DLD1 (cell line): ENCODE results near the gene TOR1AIP2.

Experiments
- in situ Hi-C: cut with HindIII; loops from 2 replicates; pipeline ENCODE4 v1.10.0; 2017; ENCODE audit warnings: low sequenced_read_pairs

The TOR1AIP2 gene

GRCh38 chr1:179826626-179827280 lies 50.9 kb downstream of the TOR1AIP2 start:
- in situ Hi-C loops, result no loop called here

GRCh38 chr1:179825798-179826460 lies 51.7 kb downstream of the TOR1AIP2 start:
- in situ Hi-C loops, result no loop called here

GRCh38 chr1:179825206-179825605 lies 52.4 kb downstream of the TOR1AIP2 start:
- in situ Hi-C loops, result no loop called here

DNA sequence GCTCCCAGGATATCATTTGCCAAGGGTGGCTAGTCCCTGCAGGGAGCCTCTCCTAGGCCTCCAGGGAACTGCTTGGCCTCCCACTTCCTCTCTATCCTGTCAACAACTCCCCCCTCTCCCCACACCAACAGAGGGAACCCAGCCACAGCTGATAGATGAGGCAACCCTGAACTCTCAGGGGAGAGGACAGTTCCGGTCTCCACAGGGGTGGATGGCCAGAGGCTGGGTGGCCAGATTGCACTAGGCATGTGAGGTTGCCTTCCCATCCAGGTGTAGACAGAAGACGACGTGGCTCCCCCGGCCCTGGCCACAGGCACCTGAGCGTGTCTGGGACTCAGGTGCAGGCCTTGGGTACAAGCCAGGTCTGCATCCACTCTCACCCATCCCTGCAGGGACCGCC lies 53.3 kb downstream of the TOR1AIP2 start:
- in situ Hi-C loops, result no loop called here

GRCh38 chr1:179823693-179824092 lies 53.9 kb downstream of the TOR1AIP2 start:
- in situ Hi-C loops, result no loop called here

DNA sequence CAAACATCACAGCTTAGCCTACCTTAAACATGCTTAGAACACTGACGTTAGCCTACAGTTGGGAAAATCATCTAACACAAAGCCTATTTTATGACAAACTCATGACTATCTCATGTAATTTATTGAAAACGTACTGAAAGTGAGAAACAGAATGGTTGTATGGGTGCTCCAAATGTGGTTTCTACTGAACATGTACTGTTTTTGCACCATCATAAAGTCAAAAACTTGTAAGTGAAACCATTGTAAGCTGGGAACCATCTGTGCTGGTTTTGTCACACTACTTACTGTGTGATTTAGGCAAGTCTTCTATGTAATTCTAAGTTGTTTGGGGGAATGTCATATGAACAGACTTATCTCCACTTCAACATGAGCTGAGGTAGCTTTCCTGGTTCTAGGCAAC lies 55.5 kb downstream of the TOR1AIP2 start:
- in situ Hi-C loops, result no loop called here

DNA sequence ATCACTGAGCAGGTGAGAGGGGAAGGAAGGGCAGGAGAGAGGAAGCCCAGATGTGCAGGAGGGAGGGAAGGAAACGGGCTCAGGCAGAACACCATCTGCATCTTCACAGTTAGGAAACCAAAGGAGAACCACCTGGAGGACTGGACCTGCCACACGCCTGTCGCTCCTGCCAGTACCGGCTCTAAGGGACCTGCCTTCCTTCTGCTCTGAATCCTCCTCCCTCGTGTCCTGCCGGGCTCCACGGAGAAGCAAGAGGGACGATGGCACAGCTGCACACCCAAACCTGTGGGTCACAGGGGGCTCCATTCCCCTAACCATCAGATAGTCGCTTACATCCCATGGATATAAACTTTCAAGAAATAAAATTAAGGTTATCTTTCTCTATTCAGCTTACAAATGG lies 56.1 kb downstream of the TOR1AIP2 start:
- in situ Hi-C loops, result no loop called here

GRCh38 chr1:179820226-179820970 lies 57.2 kb downstream of the TOR1AIP2 start:
- in situ Hi-C loops, result no loop called here

DNA sequence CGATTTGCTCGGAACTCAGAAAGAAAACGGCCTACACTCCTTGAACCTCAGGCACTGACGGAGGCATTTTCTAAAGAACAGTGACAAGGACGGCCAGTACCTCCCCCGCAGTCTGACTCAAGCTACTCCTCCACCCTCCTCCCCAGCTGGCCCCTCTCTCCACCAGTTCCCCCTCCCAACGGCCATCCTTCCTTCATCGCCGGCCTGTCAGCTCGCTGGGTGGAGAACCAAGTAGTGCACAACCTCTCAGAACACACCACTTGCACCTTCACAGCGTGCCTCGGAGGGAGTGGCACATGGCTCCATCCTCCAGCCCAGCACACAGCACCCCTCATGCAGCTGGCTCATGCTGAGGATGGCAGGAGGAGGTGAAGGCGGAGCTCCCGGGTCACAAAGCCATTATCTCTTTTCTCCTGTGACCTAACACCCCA lies 58.8 kb downstream of the TOR1AIP2 start:
- in situ Hi-C loops, result loop anchor here (10.0 kb wide), 2 partner anchors 64 to 264 kb away; no protein-coding TSS in a partner anchor

DNA sequence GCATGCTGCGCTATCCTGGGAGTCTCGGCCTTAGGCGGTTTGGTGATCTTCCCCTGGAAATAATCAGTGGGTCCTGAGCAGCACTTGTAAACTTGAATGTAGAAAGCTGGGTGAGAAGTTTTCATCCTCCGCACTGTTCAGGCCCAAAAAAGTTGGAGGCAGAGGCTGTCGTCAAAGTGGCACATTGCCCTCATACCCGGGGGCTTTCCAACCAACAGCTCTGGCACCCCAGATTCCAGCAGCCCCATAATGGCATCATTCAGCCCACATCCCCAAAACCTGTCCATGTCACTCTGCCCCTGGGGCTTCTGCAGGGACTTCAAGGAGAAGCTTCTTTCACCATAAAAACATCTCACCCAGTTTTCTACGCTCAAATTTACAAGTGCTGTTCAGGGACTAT lies 59.3 kb downstream of the TOR1AIP2 start:
- in situ Hi-C loops, result loop anchor here (10.0 kb wide), 2 partner anchors 63 to 263 kb away; no protein-coding TSS in a partner anchor

GRCh38 chr1:179817789-179818188 lies 59.8 kb downstream of the TOR1AIP2 start:
- in situ Hi-C loops, result loop anchor here (10.0 kb wide), 2 partner anchors 63 to 263 kb away; no protein-coding TSS in a partner anchor

- in situ Hi-C loops, result loop anchor here (10.0 kb wide), 2 partner anchors 62 to 262 kb away; no protein-coding TSS in a partner anchor
These were observed 60.5 kb downstream of the TOR1AIP2 start for GRCh38 chr1:179817056-179817455.

- in situ Hi-C loops, result loop anchor here (10.0 kb wide), 2 partner anchors 62 to 262 kb away; no protein-coding TSS in a partner anchor
These were observed 61.2 kb downstream of the TOR1AIP2 start for GRCh38 chr1:179816196-179816960.

- in situ Hi-C loops, result loop anchor here (10.0 kb wide), 2 partner anchors 61 to 261 kb away; no protein-coding TSS in a partner anchor
These were observed 62.0 kb downstream of the TOR1AIP2 start for GRCh38 chr1:179815641-179816040.

DNA sequence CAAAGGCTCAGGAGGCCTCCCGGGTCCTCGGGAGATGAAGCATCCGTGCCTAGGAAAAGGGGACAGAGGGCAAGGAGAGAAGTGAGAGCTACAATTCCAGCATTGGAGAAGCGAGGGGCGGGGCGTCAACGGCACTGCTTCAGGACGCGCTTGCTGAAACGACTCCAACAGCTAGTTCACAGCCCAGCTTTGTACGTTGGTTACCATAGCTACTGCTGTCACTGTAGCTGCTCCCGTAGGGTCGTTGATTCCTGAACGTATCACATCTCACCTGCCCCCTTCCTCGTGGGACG lies 63.1 kb downstream of the TOR1AIP2 start:
- in situ Hi-C loops, result loop anchor here (5.0 to 10.0 kb wide), 3 partner anchors 60 to 260 kb away; no protein-coding TSS in a partner anchor

GRCh38 chr1:179813626-179814545 lies 63.7 kb downstream of the TOR1AIP2 start:
- in situ Hi-C loops, result loop anchor here (5.0 to 10.0 kb wide), 3 partner anchors 59 to 259 kb away; no protein-coding TSS in a partner anchor

DNA sequence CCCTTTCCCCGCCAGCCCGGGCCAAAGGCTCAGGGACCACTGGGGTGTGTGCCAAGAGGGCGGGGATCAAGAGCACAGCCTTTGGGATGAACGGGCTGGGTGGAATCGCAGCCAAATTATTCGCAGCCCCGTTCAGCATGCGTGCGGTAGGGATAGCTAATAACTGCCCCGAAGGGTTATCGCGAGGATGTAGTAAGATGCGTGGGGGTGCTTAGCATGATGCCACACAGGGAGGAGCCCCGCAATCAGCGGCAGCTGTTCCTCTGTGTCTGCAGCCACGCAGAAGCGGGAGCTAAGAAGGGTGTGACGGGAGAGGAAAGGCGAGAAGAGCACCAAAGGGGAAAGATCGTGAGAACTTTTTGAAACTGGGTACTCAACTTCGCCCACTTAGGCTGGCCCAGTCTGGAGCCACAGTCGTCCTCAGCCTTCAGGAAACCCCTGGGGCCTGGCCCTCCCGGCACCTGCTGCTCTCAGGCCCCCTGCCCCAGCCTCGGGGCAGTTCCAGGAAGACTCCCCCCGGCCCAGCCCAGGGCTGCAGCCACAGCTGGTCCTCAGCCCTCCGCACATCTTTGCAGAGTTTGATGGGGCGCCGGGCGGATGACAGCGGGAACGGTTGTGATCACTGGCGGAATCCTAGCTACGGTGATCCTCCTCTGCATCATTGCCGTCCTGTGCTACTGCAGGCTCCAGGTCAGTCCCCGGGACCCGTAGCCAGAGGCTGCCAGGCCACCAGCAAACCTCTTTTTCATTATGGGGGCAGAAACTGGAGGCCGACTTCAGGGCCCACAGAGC lies 64.9 kb downstream of the TOR1AIP2 start:
- in situ Hi-C loops, result loop anchor here (5.0 to 10.0 kb wide), 3 partner anchors 58 to 258 kb away; no protein-coding TSS in a partner anchor

GRCh38 chr1:179810367-179810715 lies 67.3 kb downstream of the TOR1AIP2 start:
- in situ Hi-C loops, result loop anchor here (5.0 to 10.0 kb wide), 3 partner anchors 56 to 256 kb away; no protein-coding TSS in a partner anchor
